ENCODE measurements around the gene CSH1.
"Not testable (repeated sequence)": the region's sequence is repeated elsewhere in the genome, so short reads cannot be mapped to it uniquely, and the experiment has no call there.

DNA sequence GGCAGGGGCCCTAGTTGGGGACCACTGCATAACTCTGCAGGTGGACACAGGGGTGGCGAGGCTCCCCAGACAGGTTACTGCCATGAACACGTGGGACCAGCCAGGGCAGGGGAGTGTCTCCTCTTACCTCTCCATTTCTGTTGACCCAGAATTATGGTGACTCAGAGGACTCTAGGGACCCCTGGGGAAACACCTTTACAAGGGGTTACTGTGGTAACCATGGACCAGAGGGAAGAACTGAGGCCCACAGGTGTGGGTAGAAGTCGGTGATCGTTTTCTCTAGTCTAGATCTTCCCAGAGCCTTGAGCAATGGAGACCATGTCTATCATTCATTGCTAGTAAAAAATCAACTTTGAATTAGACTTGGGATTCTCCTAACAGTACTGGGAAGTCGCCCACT, 24.4 kb upstream of the CSH1 start:
- TF ChIP-seq, protein P1, sequence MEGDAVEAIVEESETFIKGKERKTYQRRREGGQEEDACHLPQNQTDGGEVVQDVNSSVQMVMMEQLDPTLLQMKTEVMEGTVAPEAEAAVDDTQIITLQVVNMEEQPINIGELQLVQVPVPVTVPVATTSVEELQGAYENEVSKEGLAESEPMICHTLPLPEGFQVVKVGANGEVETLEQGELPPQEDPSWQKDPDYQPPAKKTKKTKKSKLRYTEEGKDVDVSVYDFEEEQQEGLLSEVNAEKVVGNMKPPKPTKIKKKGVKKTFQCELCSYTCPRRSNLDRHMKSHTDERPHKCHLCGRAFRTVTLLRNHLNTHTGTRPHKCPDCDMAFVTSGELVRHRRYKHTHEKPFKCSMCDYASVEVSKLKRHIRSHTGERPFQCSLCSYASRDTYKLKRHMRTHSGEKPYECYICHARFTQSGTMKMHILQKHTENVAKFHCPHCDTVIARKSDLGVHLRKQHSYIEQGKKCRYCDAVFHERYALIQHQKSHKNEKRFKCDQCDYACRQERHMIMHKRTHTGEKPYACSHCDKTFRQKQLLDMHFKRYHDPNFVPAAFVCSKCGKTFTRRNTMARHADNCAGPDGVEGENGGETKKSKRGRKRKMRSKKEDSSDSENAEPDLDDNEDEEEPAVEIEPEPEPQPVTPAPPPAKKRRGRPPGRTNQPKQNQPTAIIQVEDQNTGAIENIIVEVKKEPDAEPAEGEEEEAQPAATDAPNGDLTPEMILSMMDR (IDR thresholded peaks at IDR 0.05), result not testable (repeated sequence)
- not testable (repeated sequence) for TF ChIP-seq EZH2 (IDR thresholded peaks at IDR 0.05; ENCODE audit: borderline replicate concordance, insufficient read depth, low read depth, low read length, poor library complexity, severe bottlenecking)
